Aorta (tissue), 5 donors: ENCODE results near the gene SESN1. TPM values are rescaled to one million over a fixed set of nuclear protein-coding genes. Genes with fewer than 3 reads are reported as not detected.

Experiments used
- ATAC-seq: fragments of 200-7000 bp; cut with Tn5 transposase; one replicate; pipeline ENCODE4 v1.9.1; 2022; ENCODE audit warnings: moderate library complexity; ENCODE audit not compliant: low FRiP score
- DNase-seq, 2 donors: peaks; one replicate each; pipeline ENCODE4 v3.0.0-alpha.2; 2020
- H3K27ac ChIP-seq, 2 donors: one replicate each; pipeline ENCODE4 v1.5.1; 2013; ENCODE audit warnings: low read length in 2 of 2, mild to moderate bottlenecking in 2 of 2, moderate library complexity in 2 of 2, control low read depth in 1 of 2, inconsistent platforms in 1 of 2, low read depth in 1 of 2
- H3K27me3 ChIP-seq, 2 donors: one replicate each; pipeline ENCODE4 v1.6.1; 2013; ENCODE audit warnings: control low read depth in 1 of 2, low read length in 1 of 2, mild to moderate bottlenecking in 1 of 2, moderate library complexity in 1 of 2; ENCODE audit not compliant: insufficient read depth in 2 of 2, control insufficient read depth in 1 of 2
- H3K36me3 ChIP-seq, 2 donors: one replicate each; pipeline ENCODE4 v1.6.1; 2013; ENCODE audit warnings: control low read depth in 1 of 2, low read length in 1 of 2, mild to moderate bottlenecking in 1 of 2; ENCODE audit not compliant: insufficient read depth in 2 of 2, control insufficient read depth in 1 of 2
- H3K4me1 ChIP-seq, 2 donors: one replicate each; pipeline ENCODE4 v1.6.1; 2013; ENCODE audit warnings: low read length in 2 of 2, control low read depth in 1 of 2, mild to moderate bottlenecking in 1 of 2, moderate library complexity in 1 of 2; ENCODE audit not compliant: insufficient read depth in 2 of 2, control insufficient read depth in 1 of 2
- H3K4me3 ChIP-seq, 2 donors: one replicate each; pipeline ENCODE4 v1.5.1; 2013; ENCODE audit warnings: low read length in 2 of 2, control low read depth in 1 of 2, mild to moderate bottlenecking in 1 of 2
- H3K9me3 ChIP-seq: one replicate; pipeline ENCODE4 v1.6.1; 2013; ENCODE audit warnings: mild to moderate bottlenecking, low read length; ENCODE audit not compliant: control insufficient read depth
- WGBS, 2 donors: extraction: QIAGEN DNeasy Blood & Tissue Kit; methylation state at CpG; one replicate each; pipeline ENCODE4 v1.1.7; 2013; 5-methylcytosine and 5-hydroxymethylcytosine counted together
- intact Hi-C, 2 donors: fragments of 100-400 bp; cut with DNase I; formaldehyde crosslinking; loops; one replicate each; pipeline versions ENCODE4 v1.14.2 to v1.15.0; 2022
- polyA plus RNA-seq, 2 donors: library from polyadenylated mRNA; stranded (reverse); fragments of 200-250 nt; gene quantifications; one replicate each; pipeline ENCODE4 v1.2.3, GENCODE V29; 2013
- total RNA-seq, 2 donors: library from RNA; stranded (reverse); fragmentation: NEBNext Ultra II Directional; extraction: Animal tissue kit (Norgen Biotek cat#: 25700); gene quantifications; one replicate each; pipeline ENCODE4 v1.2.1, GENCODE V29; 2021
- donor health status: healthy with polysubstance abuse.
- donor health status: Bipolar disorder and iron deficiency.
- donor health status: DM: no; HTN: no; CAD: no.
- donor health status: DM: no; HTN: no; CAD: no.
- donor health status: DM: yes; HTN: yes; CAD: no.

The SESN1 gene
- total and polyA plus RNA-seq, 4 donors = 20.9 to 45.3 (median 31.6) TPM

GRCh38 chr6:108957221-108957620 lies 137.4 kb downstream of the SESN1 start:
- Histone ChIP-seq H3K4me3 (no peak overlapping the region), H3K9me3 (no peaks in the 10 kb centered on the region), H3K36me3 (no peaks in the 10 kb centered on the region), H3K27ac (no peak overlapping the region), H3K4me1 (no peaks in the 10 kb centered on the region), H3K27me3 (no peaks in the 10 kb centered on the region)
- DNase-seq = no peak
- no peak for ATAC-seq
- 83 to 91% methylated on average over 4 of the region's 4 CpGs for WGBS, 2 donors
- intact Hi-C loops = no loop called here

GRCh38 chr6:108955329-108955949 lies 139.2 kb downstream of the SESN1 start:
- WGBS, 2 donors = 88 to 90% methylated on average over 15 of the region's 15 CpGs
- no peak overlapping the region for H3K27ac ChIP-seq
- intact Hi-C loops = no loop called here
- H3K9me3 ChIP-seq = no peaks in the 10 kb centered on the region
- no peaks in the 10 kb centered on the region for H3K27me3 ChIP-seq
- H3K4me1 ChIP-seq = no peaks in the 10 kb centered on the region
- DNase-seq = no peak
- no peak overlapping the region for H3K4me3 ChIP-seq
- no peaks in the 10 kb centered on the region for H3K36me3 ChIP-seq
- ATAC-seq = no peak

- intact Hi-C loops = no loop called here
- no peak overlapping the region for H3K27ac ChIP-seq
Observed at GRCh38 chr6:108953681-108954080, 141.0 kb downstream of the SESN1 start.

GRCh38 chr6:108952776-108953486 lies 141.7 kb downstream of the SESN1 start:
- Histone ChIP-seq H3K27me3 (no peaks in the 10 kb centered on the region), H3K4me1 (peaks cover 0 to 3% of the 10 kb centered on the region in 2 donors), H3K4me3 (no peak overlapping the region), H3K9me3 (no peaks in the 10 kb centered on the region), H3K36me3 (no peaks in the 10 kb centered on the region), H3K27ac (no peak overlapping the region)
- 82 to 84% methylated on average over 27 of the region's 27 CpGs for WGBS, 2 donors
- DNase-seq (no peak), ATAC-seq (peak; percentile 58)
- intact Hi-C loops = no loop called here

More at GRCh38 chr6:108953681-108954080, 141.0 kb downstream of the SESN1 start:
- Histone ChIP-seq H3K9me3 (no peaks in the 10 kb centered on the region), H3K4me3 (no peak overlapping the region), H3K27me3 (no peaks in the 10 kb centered on the region), H3K36me3 (no peaks in the 10 kb centered on the region), H3K4me1 (no peaks in the 10 kb centered on the region)
- ATAC-seq (no peak), DNase-seq (no peak)

- ATAC-seq (no peak), DNase-seq (no peak)
- Histone ChIP-seq H3K9me3 (no peaks in the 10 kb centered on the region), H3K4me3 (no peak overlapping the region), H3K27me3 (no peaks in the 10 kb centered on the region), H3K36me3 (no peaks in the 10 kb centered on the region), H3K27ac (no peak overlapping the region), H3K4me1 (peaks cover 9% of the 10 kb centered on the region in 2 donors)
- WGBS, 2 donors = 90% methylated on average over 16 of the region's 16 CpGs
- intact Hi-C loops = no loop called here
Observed at GRCh38 chr6:108951351-108951953, 143.2 kb downstream of the SESN1 start.

- peak; percentile 74 to 79 for DNase-seq
Observed at GRCh38 chr6:108948181-108948661, 146.4 kb downstream of the SESN1 start.

GRCh38 chr6:108947114-108947854 lies 147.4 kb downstream of the SESN1 start:
- Histone ChIP-seq H3K27me3 (no peaks in the 10 kb centered on the region), H3K9me3 (no peaks in the 10 kb centered on the region), H3K27ac (peak overlapping the region; percentile 94 to 97), H3K4me1 (peaks cover 9 to 11% of the 10 kb centered on the region in 2 donors), H3K4me3 (no peak overlapping the region), H3K36me3 (no peaks in the 10 kb centered on the region)
- 58 to 63% methylated on average over 5 of the region's 5 CpGs for WGBS, 2 donors
- ATAC-seq (peak; percentile 49), DNase-seq (no peak)
- intact Hi-C loops = loop anchor here (5.0 kb wide), 3 partner anchors 50 to 390 kb away; no protein-coding TSS in a partner anchor

More at GRCh38 chr6:108948181-108948661, 146.4 kb downstream of the SESN1 start:
- H3K4me3 ChIP-seq = no peak overlapping the region
- H3K36me3 ChIP-seq = no peaks in the 10 kb centered on the region
- peaks cover 9 to 11% of the 10 kb centered on the region in 2 donors for H3K4me1 ChIP-seq
- H3K27me3 ChIP-seq = no peaks in the 10 kb centered on the region
- H3K27ac ChIP-seq = peak overlapping the region in 1 of 2 donors; percentile 67
- no peak for ATAC-seq
- no peaks in the 10 kb centered on the region for H3K9me3 ChIP-seq
- 25 to 27% methylated on average over 7 of the region's 7 CpGs for WGBS, 2 donors
- intact Hi-C loops = loop anchor here (5.0 kb wide), 3 partner anchors 51 to 391 kb away; no protein-coding TSS in a partner anchor

GRCh38 chr6:108946695-108947094 lies 148.0 kb downstream of the SESN1 start:
- Histone ChIP-seq H3K4me1 (peaks cover 9 to 11% of the 10 kb centered on the region in 2 donors), H3K27me3 (no peaks in the 10 kb centered on the region), H3K27ac (peak overlapping the region; percentile 94 to 97), H3K4me3 (no peak overlapping the region), H3K9me3 (no peaks in the 10 kb centered on the region), H3K36me3 (no peaks in the 10 kb centered on the region)
- DNase-seq (no peak), ATAC-seq (no peak)
- 7 to 9% methylated on average over 3 of the region's 3 CpGs for WGBS, 2 donors
- intact Hi-C loops = loop anchor here (5.0 kb wide), 3 partner anchors 49 to 389 kb away; no protein-coding TSS in a partner anchor
